Nasal cavity respiratory epithelium epithelial cell of viscerocranial mucosa (primary cell): ENCODE data around the gene POLR2J3. TPM values are rescaled to one million over a fixed set of nuclear protein-coding genes. Genes with fewer than 3 reads are reported as not detected.

Source experiments
- total RNA-seq: library from RNA; depleted of rRNA; stranded (reverse); fragments of >200 nt; gene quantifications from 2 replicates; pipeline ENCODE4 v1.2.3, GENCODE V29; 2014

Gene POLR2J3
- 10.3 and 10.9 TPM in 2 replicates for total RNA-seq

GRCh38 chr7:102572261-102573239 is at the start of gene POLR2J3:
TSS of gene POLR2J3 (minus strand) at chr7:102572583. CDS start at chr7:102572521, 62 bp downstream.

GRCh38 chr7:102616507-102617125 is 44.2 kb upstream of the POLR2J3 start, which contains the start of gene RASA4:
TSS of gene RASA4 (minus strand) at chr7:102616756. CDS start at chr7:102616689, 67 bp downstream.

GRCh38 chr7:102550808-102551422 is 21.5 kb downstream of the POLR2J3 start, which contains the start of gene SPDYE2:
TSS of gene SPDYE2 (plus strand) at chr7:102551226. CDS start at chr7:102553256, 2,030 bp downstream.

GRCh38 chr7:102543596-102543995 is 28.8 kb downstream of the POLR2J3 start, which contains the start of gene UPK3BL2:
TSS of gene UPK3BL2 (minus strand) at chr7:102543696. CDS start at chr7:102543636, 60 bp downstream.

GRCh38 chr7:102517550-102518147 is 54.7 kb downstream of the POLR2J3 start, which contains the start of gene RASA4B:
TSS of gene RASA4B (minus strand) at chr7:102517777. CDS start at chr7:102517710, 67 bp downstream.

Other genes with a start within 250 kb of the POLR2J3 start
- not detected in 2 replicates for gene SPDYE6, start 216.1 kb downstream of the POLR2J3 start, total RNA-seq
- gene PRKRIP1, start 176.2 kb downstream of the POLR2J3 start, total RNA-seq, result 14.4 and 16.0 TPM in 2 replicates
- gene ORAI2, start 139.0 kb downstream of the POLR2J3 start, total RNA-seq, result 7.5 and 13.2 TPM in 2 replicates
- gene ALKBH4, start 107.7 kb downstream of the POLR2J3 start, total RNA-seq, result 6.5 and 8.0 TPM in 2 replicates
- gene LRWD1, start 107.6 kb downstream of the POLR2J3 start, total RNA-seq, result 22.5 and 27.0 TPM in 2 replicates
- 26.8 and 37.6 TPM in 2 replicates for gene POLR2J, start 93.7 kb downstream of the POLR2J3 start, total RNA-seq
- 0.85 and 1.0 TPM in 2 replicates for gene RASA4B, start 54.8 kb downstream of the POLR2J3 start, total RNA-seq
- 2.4 and 72.2 TPM in 2 replicates for gene UPK3BL2, start 28.9 kb downstream of the POLR2J3 start, total RNA-seq
- gene SPDYE2, start 21.4 kb downstream of the POLR2J3 start, total RNA-seq, result not detected in 2 replicates
- gene RASA4, start 44.2 kb upstream of the POLR2J3 start, total RNA-seq, result 1.7 and 2.9 TPM in 2 replicates
- 40.0 and 90.6 TPM in 2 replicates for gene UPK3BL1, start 70.2 kb upstream of the POLR2J3 start, total RNA-seq
- not detected in 2 replicates for gene SPDYE2B, start 77.7 kb upstream of the POLR2J3 start, total RNA-seq
- gene POLR2J2, start 99.1 kb upstream of the POLR2J3 start, total RNA-seq, result 1.2 and 1.4 TPM in 2 replicates
- 7.2 and 13.0 TPM in 2 replicates for gene FAM185A, start 176.4 kb upstream of the POLR2J3 start, total RNA-seq